GM21576 (cell line): ENCODE data around the gene NPAS3.

ENCODE experiments used
- ATAC-seq: cut with Tn5 transposase; IDR thresholded peaks from one replicate; pipeline ENCODE4 v1.9.1; 2021; ENCODE audit warnings: mild to moderate bottlenecking, moderate library complexity; ENCODE audit not compliant: unreplicated experiment

NPAS3 gene

DNA sequence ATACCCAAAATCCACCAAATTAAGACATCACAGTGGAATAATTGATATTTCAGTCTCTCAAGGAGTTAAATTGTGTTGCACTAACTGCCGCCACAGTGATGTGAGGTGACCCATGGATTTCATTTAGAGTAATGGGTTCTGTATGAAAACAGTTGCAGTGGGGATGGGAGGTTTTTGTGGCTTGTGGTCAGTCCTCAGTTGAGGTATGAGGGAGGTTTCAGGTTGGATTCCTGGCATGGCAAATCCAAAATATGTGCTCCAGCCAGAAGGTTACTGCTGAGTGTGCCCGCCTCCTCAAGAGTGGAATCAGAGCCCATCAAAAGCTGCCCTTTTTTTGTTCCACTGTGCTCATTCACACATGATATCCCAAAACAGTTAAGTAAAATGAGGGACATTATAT lies 525.1 kb downstream of the NPAS3 start:
- ATAC-seq: no peak

DNA sequence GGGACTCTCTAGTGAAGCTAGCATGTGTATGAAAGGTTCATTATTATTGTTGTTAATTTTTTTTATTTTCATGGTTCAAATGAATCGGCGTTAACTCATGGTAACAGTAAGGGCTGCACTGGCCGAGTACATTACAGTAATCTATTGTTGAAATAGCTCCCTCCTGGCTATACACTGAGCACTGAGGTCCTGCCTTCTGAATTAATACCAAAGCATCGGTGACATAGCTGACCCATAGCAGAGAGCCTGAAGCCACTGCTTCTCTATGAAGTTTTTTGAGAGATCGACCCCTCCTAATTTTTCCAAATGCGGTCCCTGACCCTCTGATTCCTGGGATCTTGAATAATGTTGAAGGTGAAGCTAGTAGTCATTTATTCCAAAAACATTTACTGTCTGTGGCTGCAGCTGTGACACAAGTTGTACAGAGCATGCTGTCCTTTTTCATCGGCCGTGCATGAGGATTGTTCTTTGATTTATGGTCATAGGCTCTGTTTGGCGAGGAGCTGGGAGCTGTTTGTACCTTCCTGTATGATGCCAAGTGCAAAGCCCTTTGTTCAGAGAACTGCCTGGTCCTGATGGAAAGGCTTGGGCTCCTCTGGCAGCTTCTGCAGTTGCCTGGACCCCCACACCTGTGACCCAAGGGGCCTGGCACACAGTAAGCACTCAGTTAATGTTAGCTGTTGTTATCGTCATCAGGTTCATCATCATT lies 525.7 kb downstream of the NPAS3 start:
- ATAC-seq: no peak

DNA sequence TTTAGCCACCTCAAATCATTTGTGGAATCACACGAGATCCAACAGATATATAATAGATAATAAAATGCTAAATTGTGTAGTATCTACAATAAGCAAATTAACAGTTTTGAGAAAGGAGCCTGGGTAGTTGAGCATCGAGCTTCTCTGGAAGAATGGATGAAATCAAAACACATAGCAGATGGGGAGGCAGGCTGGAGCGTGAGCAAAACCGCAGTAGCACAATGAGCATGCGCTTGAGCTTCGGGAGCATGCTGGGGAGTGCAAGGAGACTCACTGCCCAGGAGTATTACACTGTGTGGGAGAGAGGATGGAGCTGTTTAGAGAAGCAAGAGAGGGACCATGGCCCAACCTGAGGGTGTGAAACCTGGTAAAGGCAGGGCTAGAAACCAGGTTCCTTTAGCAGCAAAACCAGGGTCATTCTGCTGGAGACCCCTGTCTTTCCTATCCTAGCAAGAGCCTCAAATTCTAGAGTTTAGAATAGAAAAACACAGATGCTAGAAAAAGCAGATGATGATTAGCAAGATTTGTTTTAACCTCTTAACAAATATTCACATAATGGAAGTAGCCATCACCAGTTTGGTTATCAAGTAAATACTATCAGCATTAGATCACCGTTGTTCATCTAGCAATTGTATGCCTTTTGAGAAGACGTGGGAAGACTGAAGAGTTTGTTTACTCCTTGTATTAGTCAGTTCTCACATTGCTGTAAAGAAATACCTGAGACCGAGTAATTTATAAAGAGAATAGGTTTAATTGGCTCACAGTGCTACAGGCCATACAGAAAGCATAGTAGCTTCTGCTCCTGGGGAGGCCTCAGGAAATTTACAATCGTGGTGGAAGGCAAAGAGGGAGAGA lies 527.4 kb downstream of the NPAS3 start:
- no peak for ATAC-seq

DNA sequence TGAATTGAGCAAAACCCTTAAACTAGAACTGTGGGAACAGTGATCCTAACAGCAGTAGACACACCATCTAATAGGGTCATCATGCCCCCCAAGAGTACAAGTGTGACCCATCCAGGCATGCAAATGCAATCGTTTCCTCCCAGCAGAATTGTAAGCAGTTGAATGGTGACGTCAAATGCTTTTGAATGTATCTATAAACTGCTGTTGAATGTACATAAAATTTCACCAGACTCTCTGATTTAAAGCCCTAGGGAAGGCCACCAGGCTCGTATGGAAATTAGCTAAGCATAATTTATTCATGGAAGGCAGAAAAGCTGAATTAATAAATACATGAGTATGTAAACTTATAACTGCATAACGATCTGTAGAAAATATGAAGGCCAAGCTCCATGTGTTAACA lies 529.3 kb downstream of the NPAS3 start:
- ATAC-seq: no peak

DNA sequence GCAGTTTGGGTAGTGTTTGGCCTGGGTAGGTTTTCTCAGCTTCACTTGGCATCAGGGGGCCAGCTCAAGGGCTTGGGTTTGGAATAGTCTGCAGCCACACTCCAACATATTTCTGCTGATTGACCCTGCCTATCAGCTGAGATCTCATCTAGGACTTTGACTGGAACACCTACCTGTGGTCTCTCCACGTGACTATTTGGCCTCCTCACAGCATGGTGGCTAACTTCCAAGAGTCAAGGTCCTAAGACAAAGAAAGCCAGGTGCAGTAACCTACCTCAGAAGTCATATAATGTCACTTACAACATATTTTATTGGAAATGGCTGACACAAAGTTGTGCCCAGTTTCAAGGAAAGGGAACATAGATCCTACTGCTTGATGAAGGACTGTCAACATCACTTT lies 531.2 kb downstream of the NPAS3 start:
- no peak for ATAC-seq

DNA sequence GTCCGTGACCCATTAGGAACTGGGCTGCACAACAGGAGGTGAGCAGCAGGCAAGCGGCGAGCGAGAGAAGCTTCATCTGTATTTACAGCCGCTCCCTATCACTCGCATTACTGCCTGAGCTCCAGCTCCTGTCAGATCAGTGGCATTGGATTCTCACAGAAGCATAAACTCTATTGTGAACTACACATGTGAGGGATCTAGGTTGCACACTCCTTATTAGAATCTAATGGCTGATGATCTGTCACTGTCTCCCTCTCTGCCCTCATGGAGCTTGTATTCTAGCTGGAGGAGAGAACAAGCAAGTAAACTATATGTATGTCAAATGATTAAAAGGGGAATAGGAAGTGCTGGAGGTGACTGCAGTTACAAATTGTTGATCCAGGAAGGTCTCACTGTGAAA lies 533.1 kb downstream of the NPAS3 start:
- no peak for ATAC-seq

DNA sequence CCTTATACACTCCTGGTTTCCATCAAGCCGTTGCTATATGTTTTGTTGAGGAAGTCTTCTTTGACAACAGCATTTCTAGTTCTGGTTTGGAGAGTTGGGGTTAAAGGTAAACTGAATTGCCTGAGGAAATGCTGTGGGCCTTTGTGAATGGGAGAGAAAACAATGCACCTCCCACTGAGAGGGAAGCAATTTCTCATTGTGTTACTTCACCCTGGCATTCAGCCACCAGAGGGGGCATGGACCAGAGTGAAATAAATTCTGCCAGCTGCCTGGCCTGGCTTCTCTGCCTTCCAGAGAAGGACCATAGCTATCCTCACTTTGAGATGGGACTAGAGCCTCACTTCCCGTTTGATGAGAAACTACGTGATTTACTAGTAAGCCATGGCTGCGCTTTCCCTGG lies 536.9 kb downstream of the NPAS3 start:
- ATAC-seq: no peak

DNA sequence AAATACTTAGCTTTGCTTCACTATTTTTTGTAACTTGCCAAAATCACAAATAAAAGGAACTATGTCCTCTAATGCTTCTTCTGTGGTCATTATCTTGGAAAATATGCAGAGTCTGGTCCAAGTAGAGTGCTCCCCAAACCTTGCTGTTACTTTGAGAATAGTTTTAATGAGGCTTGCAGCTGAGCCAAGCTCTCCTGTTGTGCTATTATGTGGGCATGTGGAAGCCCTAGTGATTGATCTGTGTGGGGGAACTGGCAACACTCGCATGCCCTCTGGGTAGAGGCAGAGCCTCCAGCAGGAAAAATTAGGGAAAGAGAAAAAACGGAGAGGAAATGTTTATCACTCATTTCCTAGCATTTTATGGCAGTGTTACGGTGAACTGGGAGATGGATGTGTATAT lies 539.1 kb downstream of the NPAS3 start:
- ATAC-seq: no peak

DNA sequence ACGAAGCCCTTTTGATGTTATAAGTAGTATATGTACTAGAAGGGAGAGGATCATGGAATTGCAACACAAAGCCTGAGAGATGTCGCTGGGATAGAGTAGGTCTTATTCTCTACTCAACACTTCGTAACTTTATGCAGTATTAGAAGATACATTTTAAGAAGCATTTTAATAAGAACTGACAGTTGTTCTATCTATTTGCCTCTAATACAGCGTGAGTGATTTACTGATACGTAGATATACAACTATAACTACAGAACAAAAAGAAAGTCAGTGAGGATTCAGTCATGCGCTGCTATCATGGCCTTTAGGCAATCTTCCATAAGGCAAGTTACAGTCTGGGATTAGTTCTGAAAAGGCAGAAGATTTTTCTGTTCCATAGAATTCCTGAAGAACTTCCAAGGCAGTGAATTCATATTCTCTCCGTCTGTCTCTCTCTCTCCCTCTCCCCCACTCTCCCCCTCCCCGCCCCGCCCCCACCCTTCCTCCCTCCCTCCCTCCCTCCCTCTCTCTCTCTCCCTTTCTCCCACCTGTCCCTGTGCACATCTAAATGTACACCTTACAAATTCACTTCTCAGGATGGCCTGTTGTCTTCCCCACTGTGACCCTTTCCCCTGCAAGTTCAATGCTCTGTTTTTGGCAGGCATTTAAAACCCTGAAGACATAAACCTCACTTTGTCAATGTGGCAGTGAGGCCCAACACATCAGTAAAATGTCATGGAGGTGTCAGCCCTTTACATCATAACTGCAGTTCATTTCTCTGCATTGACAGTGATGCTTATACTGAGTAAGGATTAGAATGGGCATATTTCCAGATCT lies 541.6 kb downstream of the NPAS3 start:
- no peak for ATAC-seq

DNA sequence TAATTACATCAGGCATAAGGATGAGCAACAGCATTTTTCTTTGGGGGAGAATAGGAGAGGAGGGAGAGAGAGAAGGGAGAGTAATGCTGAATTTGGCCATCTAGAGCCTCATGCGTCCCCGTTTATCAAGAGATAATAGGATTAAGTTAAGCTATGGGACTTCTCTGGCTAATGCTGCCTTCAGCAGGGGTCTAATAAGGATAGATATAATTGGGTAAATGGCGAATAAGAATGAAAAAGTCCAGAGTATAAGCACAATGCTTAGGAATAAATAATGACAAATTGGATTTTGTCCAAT lies 542.2 kb downstream of the NPAS3 start:
- ATAC-seq: no peak

DNA sequence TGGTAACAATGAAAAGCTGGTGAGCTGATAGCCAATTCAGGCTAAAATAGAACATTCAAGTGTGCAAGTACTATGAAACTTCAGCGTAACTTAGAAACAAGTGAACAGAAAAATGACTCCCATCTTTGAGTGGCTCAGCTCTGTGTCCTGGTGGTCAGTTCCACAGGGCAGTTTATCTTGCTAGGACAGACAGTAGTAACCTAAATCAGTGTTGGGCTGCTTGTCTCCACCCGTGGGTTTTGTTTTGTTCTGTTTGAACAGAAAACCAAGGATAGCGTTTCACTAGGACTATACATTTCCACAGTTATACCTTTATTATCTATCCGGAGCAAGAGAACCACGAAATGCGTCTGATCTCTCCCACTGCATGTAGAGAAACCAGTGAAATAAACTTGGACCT lies 544.4 kb downstream of the NPAS3 start:
- no peak for ATAC-seq

DNA sequence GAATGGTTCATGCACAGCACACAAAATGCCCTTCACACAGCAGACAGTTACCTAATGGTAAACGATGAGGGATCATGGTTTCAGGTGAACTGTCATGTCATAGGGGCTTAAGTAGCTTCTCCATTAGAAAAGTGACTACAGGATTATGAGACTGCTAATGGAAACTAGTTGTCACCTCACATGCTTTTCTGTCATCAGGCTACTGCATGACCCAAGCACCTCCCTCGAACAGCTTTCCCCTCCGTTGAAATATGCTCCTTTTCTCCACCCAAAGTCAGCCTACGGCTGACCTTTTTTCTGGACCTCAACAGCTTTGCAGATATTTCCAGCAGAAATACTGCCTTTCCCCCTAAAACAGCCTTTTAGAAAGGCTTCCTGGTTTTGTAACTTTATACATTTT lies 544.9 kb downstream of the NPAS3 start:
- no peak for ATAC-seq

DNA sequence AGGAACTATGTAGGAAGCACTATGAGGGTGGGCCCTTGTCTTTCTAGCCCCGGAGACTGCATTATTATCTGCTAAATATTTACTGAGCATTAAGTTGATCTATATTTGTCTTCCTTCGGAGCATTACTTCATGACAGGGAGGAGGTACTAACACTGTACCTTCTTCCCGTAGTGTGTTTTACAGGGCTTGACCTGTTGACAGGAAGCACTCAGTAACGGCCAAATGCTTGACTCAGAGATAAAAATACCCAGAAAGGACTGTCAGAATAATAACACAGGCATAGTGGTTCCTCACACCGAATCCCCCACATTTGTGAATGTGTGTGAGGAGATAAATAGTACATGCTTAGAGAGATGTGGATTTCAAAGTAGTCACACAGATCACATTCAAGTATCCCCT lies 545.6 kb downstream of the NPAS3 start:
- ATAC-seq: no peak

DNA sequence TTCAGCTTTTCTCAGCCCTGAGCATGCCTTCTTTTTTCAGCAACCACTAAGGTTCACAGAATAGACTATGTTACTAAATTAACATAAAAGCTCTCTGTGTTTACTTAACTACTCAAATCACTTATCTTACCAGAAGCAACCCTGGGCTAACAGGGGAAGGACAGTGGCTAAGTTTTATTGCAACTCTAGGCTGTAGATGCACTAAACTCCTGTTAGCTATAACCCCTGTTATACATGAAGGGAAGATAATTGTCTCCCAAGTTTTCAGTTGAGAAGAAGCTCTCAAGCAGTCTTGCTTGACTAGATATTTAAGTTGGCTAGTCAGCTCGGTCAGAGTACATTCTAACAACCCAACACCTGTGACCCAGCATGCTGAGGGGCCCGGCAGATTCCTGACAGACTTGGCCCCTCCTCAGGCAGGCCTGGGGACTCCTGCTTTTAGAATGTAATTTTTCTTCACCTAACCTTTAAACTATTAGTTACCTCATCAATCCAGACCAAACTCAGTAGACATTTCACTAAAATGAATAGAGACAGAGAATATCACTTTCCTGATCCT lies 547.7 kb downstream of the NPAS3 start:
- ATAC-seq: no peak

DNA sequence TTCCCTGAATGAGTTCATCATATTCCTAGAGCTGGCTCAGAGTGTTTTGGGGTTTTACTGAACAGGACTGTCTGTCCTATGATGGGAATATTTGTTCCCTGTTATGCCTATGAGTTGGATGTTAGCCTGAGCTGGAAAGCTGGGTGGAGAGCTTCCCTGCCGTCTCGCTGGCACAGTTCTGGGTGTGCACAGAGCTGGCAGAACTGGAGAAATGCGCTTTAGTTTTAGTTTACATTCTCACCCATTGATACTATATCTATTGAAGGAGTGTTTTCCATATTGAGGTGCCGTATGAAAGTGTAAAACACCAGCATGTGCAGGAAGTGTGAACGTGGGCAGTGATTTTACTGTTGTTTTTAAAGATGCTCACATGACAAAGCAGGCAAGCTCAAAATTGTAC lies 549.9 kb downstream of the NPAS3 start:
- no peak for ATAC-seq

DNA sequence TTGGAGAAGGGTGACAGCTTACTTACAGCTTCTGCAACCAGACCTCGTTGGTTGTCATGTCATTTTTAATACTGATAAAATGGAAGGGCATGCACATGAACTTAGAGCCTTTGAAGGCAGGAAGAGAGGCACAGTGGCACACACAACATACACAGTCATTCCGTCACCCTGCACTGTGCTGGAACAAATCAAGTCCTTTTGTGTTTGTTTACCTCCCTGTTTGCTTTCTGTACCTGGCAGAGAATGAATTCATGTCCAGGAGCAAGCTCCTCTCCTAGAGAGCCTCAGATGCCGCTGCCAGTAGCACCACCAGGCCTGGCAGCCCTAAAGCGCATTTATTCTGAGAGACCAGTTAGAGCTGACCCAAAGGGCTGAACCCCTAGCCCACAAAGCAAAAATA lies 551.9 kb downstream of the NPAS3 start:
- ATAC-seq: no peak

DNA sequence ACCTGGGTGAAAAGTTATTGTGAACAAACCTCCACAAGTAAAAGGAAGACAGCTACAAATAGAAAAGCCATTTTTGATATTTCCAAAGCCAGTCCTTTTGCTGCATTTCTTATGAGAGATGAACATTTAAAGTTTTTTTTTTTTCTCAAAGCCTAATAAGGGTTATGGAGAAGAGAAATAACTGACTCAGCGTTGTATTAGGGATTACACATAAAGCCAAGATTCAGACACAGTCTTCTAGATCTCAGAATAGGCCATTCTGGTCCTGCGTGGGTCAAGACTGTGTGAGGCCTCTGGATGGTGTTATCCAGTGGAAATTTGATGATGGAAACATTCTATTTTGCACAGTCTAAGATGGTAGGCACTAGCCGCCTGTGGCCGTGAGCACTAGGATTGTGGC lies 552.4 kb downstream of the NPAS3 start:
- ATAC-seq: no peak

DNA sequence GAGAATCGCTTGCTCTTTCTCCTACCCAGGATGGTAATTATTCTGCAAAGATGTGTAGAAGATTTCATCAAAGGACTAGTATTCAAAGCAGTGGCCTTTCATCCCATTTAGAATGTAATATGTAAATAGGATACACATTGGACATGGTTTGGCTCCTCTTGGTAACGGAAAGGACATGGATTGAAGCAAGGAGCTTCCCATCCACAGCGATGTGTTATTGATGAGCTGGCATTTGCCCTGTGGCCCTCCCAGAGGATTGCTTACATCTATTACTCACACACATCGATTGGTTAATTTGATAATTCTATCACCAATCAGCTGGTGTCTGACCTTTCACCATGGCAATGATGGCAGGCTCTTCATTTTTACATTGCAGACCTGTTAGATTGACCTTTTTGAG lies 553.8 kb downstream of the NPAS3 start:
- no peak for ATAC-seq

DNA sequence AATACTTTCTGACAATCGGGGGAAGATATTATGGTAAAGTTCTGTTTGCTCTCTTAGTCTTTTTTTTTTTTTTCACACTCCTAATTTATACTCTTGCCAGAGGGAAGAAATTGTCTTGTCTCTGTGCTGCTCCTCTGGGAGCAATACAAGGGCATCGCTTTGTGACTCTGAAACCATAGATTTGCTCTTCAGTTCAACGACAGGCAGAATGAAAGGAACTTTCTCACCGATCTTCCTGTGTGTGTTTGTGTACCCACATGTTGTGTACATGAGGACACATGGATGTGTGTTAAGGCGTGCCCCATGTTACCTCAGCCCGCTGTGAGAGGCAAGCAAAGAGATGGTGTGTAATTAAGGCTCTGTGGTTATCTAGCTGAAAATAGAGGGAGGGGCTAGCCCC lies 554.6 kb downstream of the NPAS3 start:
- ATAC-seq: no peak

DNA sequence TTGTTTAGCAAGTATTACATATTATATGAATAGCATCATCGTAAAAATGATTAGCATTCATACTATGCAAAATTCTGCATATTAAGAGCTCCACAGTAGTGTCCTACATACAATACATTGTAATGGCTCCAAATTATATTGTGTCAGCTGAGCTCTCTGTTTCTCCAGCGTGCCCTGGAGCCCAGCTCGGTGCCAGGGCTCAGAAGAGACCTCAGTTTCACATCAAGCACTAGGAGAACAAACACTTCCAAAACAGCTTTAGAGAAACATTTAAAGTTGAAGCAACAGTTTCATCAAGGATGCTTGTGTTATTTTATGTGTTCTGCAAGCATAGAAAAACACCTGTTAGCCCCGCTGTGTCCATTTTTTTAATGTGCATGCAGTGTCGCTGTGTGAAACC lies 555.3 kb downstream of the NPAS3 start:
- ATAC-seq: no peak

DNA sequence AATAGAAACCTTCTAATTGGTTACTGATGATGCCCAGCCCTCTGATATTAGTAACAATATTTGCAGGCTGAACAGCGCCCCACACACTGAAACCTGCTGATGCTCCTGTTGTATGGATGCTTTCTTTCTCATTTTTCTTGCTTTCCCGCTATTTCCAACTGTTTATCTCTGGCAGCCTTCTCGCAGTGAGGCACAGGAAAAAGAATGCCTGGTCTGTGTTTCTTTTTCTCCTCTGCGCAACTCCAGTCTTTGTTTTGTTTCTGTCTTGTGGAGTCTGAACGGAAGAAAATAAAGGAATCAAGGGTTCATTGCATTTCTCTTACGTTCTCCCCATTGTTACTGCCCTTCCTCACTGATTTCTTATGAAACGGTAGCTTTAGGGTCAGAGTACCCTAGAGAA lies 561.0 kb downstream of the NPAS3 start:
- no peak for ATAC-seq
